Measurements from ENCODE around the gene TMCC2. TPM values are rescaled to one million over a fixed set of nuclear protein-coding genes. Genes with fewer than 3 reads are reported as not detected.

Gene TMCC2
- total RNA-seq, 1 experiment from 2014 or later, result 2.7 TPM

DNA sequence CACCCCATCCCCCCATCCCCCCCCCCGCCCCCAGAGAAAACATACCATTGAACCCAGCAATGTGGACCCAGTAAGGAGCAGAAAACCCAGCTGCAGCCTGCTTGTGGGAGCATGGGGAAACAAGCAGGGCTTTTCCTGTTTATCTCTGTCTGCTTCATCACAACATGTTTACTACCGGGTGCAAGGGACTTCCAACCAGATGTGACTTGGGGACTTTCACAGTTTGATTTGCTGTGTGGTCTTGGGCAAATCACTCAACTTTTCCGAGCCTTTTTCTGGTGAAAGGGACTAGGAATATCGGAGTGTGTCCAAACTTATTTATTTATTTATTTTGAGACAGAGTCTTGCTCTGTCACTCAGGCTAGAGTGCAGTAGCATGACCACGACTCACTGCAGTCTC, 3.2 kb downstream of the TMCC2 start:
- no peak overlapping the region for H3K27ac ChIP-seq (ENCODE audit: low read depth, low read length)
- no peak overlapping the region for H3K9ac ChIP-seq (ENCODE audit: low read length)
- no peaks in the 10 kb centered on the region for H3K9me3 ChIP-seq (ENCODE audit: control insufficient read depth in 1 of 2, insufficient read depth in 1 of 2, low read depth in 1 of 2, low read length in 2 of 2)
- H3K27me3 ChIP-seq (ENCODE audit: insufficient read depth, low read length), result no peaks in the 10 kb centered on the region
- intact Hi-C loops (cut with micrococcal nuclease), result no loop called here
- TF ChIP-seq FOSL1 (IDR thresholded peaks at IDR 0.05; ENCODE audit: low read depth), result no peak
- no peak for TF ChIP-seq JUND (IDR thresholded peaks at IDR 0.05)
- TF ChIP-seq EZH2phosphoT487 (IDR thresholded peaks at IDR 0.05; ENCODE audit: borderline replicate concordance), result no peak
- TF ChIP-seq YY1 (IDR thresholded peaks at IDR 0.05; ENCODE audit: extremely low read depth, insufficient replicate concordance, low read depth, low read length), result no peak
- TF ChIP-seq SRF (IDR thresholded peaks at IDR 0.05; ENCODE audit: low read depth), result no peak
- TF ChIP-seq, protein P1, sequence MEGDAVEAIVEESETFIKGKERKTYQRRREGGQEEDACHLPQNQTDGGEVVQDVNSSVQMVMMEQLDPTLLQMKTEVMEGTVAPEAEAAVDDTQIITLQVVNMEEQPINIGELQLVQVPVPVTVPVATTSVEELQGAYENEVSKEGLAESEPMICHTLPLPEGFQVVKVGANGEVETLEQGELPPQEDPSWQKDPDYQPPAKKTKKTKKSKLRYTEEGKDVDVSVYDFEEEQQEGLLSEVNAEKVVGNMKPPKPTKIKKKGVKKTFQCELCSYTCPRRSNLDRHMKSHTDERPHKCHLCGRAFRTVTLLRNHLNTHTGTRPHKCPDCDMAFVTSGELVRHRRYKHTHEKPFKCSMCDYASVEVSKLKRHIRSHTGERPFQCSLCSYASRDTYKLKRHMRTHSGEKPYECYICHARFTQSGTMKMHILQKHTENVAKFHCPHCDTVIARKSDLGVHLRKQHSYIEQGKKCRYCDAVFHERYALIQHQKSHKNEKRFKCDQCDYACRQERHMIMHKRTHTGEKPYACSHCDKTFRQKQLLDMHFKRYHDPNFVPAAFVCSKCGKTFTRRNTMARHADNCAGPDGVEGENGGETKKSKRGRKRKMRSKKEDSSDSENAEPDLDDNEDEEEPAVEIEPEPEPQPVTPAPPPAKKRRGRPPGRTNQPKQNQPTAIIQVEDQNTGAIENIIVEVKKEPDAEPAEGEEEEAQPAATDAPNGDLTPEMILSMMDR (IDR thresholded peaks at IDR 0.05 in 2 of 3, conservative IDR thresholded peaks at IDR 0.05 in 1 of 3; ENCODE audit: borderline replicate concordance in 1 of 3, insufficient read depth in 1 of 3, low read depth in 2 of 3, low read length in 2 of 3), result no peak
- no peak overlapping the region for H3K4me3 ChIP-seq (replicated peaks in 1 of 2; ENCODE audit: low read depth in 1 of 2, low read length in 2 of 2)
- H3K4me2 ChIP-seq (ENCODE audit: low read length), result no peak overlapping the region
- H3K79me2 ChIP-seq (ENCODE audit: insufficient read depth, low read length), result no peaks in the 10 kb centered on the region
- ATAC-seq, result no peak
- no TSS peak for BruUV-seq (replicated peaks)
- ChIA-PET RAD21 (ENCODE audit: low non-redundant PET in 1 of 2, low total read pairs in 2 of 2, uncharacterized antibody in 2 of 2, unreplicated experiment in 2 of 2) (interaction anchor here in 1 of 2 experiments (2.7 kb wide), 1 partner anchor 25 kb away, joined by 20 read pairs; no protein-coding TSS in a partner anchor), POLR2A (no interaction called here), CTCF (no interaction called here)
- no peak for DNase-seq (ENCODE audit: low read depth, low spot score)
- peaks cover 11 to 28% of the 10 kb centered on the region in 2 experiments; a peak in 3 of 4 replicates for H3K4me1 ChIP-seq (ENCODE audit: control insufficient read depth in 1 of 2, insufficient read depth in 2 of 2, low read length in 2 of 2)
- H2AFZ ChIP-seq (ENCODE audit: low read depth, low read length, poor library complexity, severe bottlenecking), result no peak overlapping the region
- no peaks in the 10 kb centered on the region for H4K20me1 ChIP-seq (ENCODE audit: insufficient read depth)
- H3K9me2 ChIP-seq (ENCODE audit: insufficient read depth), result no peaks in the 10 kb centered on the region
- no peaks in the 10 kb centered on the region for H3K36me3 ChIP-seq (ENCODE audit: control insufficient read depth in 1 of 2, insufficient read depth in 2 of 2, low read length in 2 of 2)

DNA sequence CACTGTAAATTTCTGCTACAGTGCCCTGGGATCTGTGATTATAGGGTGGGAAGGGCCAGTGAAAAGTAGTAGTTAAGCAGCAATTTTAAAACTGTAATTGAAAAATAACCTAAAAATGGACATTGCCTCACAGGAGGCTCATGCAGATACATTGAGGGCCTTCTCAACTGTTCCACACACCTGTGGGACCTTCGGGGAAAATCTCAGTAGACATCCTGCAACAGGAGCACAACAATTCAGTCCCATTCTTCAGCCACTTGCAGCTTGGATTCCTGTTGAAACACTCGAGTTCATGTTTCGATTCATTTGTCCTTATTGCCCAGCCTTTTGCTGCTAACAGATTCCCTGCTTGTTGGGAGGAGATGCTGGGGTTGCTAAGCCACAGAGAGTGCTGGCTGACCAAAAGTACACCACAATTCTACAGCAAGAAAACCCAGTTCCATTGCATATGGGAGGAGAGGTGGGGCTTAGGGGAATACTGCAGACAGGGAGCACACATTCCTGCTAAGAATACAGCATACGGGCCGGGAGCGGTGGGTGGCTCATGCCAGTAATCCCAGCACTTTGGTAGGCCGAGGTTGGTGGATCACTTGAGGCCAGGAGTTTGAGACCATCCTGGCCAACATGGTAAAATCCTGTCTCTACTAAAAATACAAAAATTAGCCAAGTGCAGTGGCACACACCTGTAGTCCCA, 4.5 kb downstream of the TMCC2 start:
- ATAC-seq (no peak), DNase-seq (ENCODE audit: low read depth, low spot score) (no peak)
- H3K9me3 ChIP-seq (ENCODE audit: control insufficient read depth in 1 of 2, insufficient read depth in 1 of 2, low read depth in 1 of 2, low read length in 2 of 2), result no peaks in the 10 kb centered on the region
- H3K79me2 ChIP-seq (ENCODE audit: insufficient read depth, low read length), result no peaks in the 10 kb centered on the region
- ChIA-PET CTCF (no interaction called here), POLR2A (no interaction called here), RAD21 (ENCODE audit: low non-redundant PET in 1 of 2, low total read pairs in 2 of 2, uncharacterized antibody in 2 of 2, unreplicated experiment in 2 of 2) (no interaction called here)
- H3K9me2 ChIP-seq (ENCODE audit: insufficient read depth), result no peaks in the 10 kb centered on the region
- H2AFZ ChIP-seq (ENCODE audit: low read depth, low read length, poor library complexity, severe bottlenecking), result no peak overlapping the region
- intact Hi-C loops (cut with micrococcal nuclease), result no loop called here
- no peak overlapping the region for H3K4me3 ChIP-seq (replicated peaks in 1 of 2; ENCODE audit: low read depth in 1 of 2, low read length in 2 of 2)
- BruUV-seq (replicated peaks), result no TSS peak
- no peaks in the 10 kb centered on the region for H4K20me1 ChIP-seq (ENCODE audit: insufficient read depth)
- H3K27me3 ChIP-seq (ENCODE audit: insufficient read depth, low read length), result no peaks in the 10 kb centered on the region
- H3K9ac ChIP-seq (ENCODE audit: low read length), result no peak overlapping the region
- H3K4me2 ChIP-seq (ENCODE audit: low read length), result no peak overlapping the region
- peaks cover 3 to 18% of the 10 kb centered on the region in 2 experiments; a peak in 3 of 4 replicates for H3K4me1 ChIP-seq (ENCODE audit: control insufficient read depth in 1 of 2, insufficient read depth in 2 of 2, low read length in 2 of 2)
- no peaks in the 10 kb centered on the region for H3K36me3 ChIP-seq (ENCODE audit: control insufficient read depth in 1 of 2, insufficient read depth in 2 of 2, low read length in 2 of 2)
- no peak overlapping the region for H3K27ac ChIP-seq (ENCODE audit: low read depth, low read length)
- TF ChIP-seq TCF7L2 (IDR thresholded peaks at IDR 0.05; ENCODE audit: borderline replicate concordance, extremely low read depth, insufficient read depth, insufficient read length), result no peak
- no peak for TF ChIP-seq POLR2AphosphoS5 (IDR thresholded peaks at IDR 0.05; ENCODE audit: low read depth, low read length)
- TF ChIP-seq ZFX (IDR thresholded peaks at IDR 0.05), result no peak
- TF ChIP-seq EZH2phosphoT487 (IDR thresholded peaks at IDR 0.05; ENCODE audit: borderline replicate concordance), result no peak
- TF ChIP-seq, protein P2, sequence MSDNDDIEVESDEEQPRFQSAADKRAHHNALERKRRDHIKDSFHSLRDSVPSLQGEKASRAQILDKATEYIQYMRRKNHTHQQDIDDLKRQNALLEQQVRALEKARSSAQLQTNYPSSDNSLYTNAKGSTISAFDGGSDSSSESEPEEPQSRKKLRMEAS (IDR thresholded peaks at IDR 0.05), result no peak
- TF ChIP-seq, protein P3, sequence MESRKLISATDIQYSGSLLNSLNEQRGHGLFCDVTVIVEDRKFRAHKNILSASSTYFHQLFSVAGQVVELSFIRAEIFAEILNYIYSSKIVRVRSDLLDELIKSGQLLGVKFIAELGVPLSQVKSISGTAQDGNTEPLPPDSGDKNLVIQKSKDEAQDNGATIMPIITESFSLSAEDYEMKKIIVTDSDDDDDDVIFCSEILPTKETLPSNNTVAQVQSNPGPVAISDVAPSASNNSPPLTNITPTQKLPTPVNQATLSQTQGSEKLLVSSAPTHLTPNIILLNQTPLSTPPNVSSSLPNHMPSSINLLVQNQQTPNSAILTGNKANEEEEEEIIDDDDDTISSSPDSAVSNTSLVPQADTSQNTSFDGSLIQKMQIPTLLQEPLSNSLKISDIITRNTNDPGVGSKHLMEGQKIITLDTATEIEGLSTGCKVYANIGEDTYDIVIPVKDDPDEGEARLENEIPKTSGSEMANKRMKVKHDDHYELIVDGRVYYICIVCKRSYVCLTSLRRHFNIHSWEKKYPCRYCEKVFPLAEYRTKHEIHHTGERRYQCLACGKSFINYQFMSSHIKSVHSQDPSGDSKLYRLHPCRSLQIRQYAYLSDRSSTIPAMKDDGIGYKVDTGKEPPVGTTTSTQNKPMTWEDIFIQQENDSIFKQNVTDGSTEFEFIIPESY (IDR thresholded peaks at IDR 0.05; ENCODE audit: extremely low read depth, insufficient replicate concordance, low read length), result no peak
- no peak for TF ChIP-seq RAD21 (IDR thresholded peaks at IDR 0.05; ENCODE audit: low read depth)
- TF ChIP-seq, protein P1 (IDR thresholded peaks at IDR 0.05 in 2 of 3, conservative IDR thresholded peaks at IDR 0.05 in 1 of 3; ENCODE audit: borderline replicate concordance in 1 of 3, insufficient read depth in 1 of 3, low read depth in 2 of 3, low read length in 2 of 3), result no peak
